Measurements from ENCODE around the gene CD6. TPM values are rescaled to one million over a fixed set of nuclear protein-coding genes. Genes with fewer than 3 reads are reported as not detected.

CD6 gene
- total RNA-seq, 1 donor from 2014 or later, result 0.16 TPM

DNA sequence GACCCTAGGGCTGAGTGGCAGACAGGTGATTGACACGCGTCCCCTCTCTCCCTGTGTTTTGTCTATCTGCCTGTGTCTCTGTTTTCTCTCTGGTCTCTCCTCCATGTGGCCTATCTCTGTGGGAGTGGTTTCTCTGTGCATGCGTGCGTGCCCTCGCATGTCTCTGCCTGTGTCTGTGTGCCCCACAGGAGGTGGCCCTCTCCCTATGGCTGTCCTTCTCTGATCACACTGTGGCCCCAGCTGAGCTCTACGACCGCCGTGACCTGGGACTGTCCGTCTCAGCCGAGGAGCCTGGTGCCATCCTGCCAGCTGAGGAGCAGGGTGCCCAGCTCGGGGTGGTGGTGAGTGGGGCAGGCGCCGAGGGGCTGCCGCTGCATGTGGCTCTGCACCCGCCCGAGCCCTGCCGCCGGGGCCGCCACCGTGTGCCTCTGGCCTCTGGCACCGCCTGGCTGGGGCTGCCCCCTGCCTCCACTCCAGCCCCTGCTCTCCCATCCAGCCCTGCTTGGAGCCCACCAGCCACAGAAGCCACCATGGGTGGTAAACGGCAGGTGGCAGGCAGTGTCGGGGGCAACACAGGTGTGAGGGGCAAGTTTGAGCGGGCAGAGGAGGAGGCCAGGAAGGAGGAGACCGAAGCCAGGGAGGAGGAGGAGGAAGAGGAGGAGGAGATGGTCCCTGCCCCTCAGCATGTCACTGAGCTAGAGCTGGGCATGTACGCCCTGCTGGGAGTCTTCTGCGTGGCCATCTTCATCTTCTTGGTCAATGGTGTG lies 35.6 kb upstream of the CD6 start:
- DNase-seq, result no peak

DNA sequence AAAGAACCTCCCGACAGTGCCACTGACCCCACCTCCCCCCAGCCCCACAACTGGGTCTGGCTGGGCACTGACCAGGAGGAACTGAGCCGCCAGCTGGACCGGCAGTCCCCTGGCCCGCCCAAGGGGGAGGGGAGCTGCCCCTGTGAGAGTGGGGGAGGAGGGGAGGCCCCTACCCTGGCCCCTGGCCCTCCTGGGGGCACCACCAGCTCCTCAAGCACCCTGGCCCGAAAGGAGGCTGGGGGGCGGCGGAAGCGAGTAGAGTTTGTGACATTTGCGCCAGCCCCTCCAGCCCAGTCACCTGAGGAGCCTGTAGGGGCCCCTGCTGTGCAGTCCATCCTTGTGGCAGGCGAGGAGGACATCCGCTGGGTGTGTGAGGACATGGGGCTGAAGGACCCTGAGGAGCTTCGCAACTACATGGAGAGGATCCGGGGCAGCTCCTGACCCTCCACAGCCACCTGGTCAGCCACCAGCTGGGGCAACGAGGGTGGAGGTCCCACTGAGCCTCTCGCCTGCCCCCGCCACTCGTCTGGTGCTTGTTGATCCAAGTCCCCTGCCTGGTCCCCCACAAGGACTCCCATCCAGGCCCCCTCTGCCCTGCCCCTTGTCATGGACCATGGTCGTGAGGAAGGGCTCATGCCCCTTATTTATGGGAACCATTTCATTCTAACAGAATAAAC lies 34.9 kb upstream of the CD6 start:
- DNase-seq, result no peak

DNA sequence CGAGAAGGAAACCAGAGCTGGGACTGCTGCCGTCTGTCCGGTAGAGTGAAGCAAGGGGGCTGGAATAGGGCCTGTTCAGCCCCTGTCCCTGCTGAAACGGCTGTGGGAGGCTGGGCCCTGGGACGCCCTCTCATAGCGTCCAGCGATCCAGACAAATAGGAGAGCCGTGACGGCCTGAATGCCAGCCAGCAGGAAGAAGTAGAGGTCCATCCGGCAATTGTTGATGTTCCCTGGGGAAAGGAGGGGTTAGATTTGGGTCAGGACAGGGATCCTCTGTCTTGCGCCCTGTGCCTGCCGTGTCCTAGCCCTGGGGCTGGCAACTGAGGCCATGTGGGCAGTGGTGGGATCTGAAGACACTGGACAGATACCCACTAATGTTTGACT lies 34.3 kb upstream of the CD6 start:
- no peak for DNase-seq

DNA sequence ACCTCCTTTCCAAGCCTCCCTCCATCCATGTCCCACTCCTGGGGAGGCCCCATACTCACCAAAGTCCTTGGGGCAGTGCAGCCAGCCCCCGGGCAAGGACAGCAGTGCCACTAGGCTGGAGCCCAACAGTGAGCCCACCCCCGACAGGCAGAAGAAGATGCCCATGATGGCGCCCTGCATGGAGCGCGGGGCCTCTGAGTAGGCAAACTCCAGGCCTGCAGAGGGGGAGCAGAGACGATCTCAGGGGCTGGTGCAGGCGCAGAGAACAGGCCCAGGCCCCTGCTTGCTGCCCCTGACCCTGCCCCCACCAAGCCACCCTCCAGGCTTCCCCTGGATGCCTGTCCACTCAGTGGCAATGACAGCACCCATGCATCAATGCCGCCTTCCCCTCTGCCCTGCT lies 33.7 kb upstream of the CD6 start:
- DNase-seq, result no peak

DNA sequence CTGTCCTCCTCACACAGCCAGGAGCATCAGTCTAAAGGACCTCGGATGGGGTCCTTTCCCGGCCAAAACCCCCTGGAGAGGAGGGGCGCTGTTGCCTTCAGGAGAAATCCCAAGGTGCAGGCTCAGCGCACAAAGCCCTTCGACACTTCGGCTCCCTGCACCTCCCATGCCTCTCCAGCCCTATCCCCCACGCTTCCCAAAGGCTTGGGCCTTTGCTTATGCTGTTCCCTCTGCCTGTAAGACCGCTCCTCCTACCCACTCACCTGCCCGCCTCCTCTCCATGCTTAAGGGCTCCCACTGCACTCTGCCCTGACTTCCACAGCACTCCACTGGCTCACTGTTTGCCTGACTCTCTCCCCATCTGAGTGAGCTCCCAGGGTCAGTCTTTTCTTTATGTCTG lies 33.0 kb upstream of the CD6 start:
- no peak for DNase-seq

DNA sequence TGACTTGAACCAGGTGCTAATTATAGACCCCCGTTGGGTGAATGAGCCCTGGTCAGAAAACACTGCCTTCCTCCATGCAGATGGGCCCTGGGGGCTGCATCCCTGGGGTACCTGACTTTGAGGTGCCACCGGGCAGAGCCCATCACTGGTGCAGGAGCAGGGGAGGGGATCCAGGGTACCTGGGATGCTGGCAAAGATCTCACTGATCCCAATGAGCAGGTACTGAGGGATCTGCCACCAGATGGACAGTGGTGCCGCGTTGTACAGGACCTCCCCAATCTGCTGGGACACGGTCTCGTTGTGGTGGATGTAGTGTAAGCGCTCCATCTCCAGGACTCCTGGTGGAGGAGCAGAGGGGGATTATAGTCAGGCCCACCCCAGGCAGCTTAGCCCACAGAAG lies 32.2 kb upstream of the CD6 start:
- DNase-seq, result no peak

DNA sequence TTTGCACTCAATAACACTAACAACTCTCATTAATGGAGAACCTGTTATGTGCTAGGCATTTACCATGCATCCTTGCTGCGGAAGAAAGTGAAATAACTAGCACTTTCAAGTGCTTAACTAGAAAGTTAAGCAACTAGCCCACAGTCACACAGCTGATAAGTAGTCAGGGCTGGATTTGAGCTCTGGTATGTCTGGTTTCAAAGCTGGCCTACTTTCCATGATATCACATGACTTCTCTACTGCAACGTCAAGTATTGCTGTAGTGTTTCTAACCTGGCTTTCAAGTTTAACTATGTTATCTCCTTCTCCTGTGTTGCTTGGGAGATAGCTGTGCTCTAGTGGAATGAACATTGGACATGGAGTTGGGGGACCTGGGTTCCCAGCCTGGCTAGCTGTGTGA lies 31.6 kb upstream of the CD6 start:
- no peak for DNase-seq

DNA sequence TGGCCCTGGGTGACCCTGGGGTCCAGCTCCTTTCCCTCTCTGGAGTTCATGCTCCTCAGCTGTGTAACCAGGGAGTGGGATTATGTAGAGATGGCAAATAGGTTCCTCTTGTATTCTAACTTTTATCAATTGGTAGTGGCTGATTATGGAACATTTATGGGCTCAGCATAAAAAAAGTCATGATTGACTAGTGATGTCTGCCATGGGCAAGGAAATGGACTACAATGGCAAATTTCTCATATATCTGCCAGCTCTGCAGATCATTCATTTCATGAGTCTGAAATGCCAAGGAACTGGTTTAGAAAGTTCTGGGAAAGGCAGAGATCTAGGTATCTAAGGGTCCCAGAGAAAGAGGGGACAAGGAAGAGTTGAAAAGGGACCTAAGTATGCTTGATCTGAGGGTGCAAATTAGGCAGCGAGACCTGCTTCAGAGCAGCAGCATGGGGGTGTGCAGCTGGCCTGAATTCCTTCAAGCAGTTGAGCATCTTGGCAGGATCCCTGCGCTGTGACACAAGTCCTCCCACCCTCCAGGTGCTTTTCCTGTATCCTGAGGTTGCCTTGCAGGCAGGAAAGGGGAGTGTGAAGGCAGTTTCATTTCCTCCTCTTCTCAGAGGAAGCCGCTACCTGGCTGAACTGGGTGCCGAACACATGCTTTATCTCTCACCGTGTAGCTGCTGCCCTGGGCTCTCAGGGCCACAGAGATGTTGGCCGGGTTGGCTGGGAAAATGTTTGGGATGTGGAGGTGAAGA lies 29.9 kb upstream of the CD6 start:
- no peak for DNase-seq

DNA sequence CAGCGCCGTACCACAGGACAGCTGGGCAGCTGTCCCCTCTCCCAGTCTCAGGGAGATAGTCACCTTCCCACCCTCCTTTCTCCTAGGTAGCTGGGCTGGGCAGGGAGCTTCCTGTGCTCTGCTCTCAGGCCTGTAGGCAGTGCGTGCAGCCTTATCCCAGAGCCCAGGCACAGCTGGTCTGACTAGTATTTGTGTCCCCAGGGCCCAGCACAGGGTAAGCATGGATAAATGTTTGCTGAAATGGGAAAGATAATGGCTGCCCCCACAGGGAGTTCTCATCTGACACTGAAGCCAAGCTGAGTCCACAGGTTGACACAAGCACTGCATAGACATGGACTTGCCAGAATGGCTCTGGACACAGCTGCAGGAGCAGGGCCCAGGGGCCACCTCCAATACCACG lies 29.3 kb upstream of the CD6 start:
- no peak for DNase-seq

DNA sequence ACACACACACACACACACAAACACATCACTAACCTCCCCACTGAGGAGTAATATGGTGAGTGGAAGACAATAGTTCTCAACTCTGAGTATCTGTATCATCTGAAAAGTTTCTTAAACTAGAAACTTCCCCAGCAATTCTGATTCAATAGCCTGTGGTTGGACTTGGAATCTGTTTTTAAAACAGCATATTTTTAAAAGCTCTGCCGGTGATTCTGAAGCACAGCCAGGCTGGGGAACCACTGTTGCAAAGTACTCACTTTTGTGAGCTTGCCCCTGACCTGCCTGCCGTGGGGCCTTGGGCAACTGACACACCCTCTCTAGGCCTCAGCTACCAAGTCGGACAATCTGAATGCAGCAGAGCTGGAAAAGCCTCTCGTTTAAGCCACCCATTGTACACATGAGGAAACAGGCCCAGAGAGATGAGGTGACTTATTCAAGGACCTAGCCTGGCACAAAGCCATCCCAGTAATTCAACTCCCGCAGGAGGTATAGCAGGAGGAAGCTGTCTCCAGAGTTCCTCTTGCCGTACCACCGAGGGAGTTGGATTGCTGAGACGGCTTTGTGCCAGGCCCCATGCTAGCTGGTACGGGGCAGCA lies 28.4 kb upstream of the CD6 start:
- no peak for DNase-seq

DNA sequence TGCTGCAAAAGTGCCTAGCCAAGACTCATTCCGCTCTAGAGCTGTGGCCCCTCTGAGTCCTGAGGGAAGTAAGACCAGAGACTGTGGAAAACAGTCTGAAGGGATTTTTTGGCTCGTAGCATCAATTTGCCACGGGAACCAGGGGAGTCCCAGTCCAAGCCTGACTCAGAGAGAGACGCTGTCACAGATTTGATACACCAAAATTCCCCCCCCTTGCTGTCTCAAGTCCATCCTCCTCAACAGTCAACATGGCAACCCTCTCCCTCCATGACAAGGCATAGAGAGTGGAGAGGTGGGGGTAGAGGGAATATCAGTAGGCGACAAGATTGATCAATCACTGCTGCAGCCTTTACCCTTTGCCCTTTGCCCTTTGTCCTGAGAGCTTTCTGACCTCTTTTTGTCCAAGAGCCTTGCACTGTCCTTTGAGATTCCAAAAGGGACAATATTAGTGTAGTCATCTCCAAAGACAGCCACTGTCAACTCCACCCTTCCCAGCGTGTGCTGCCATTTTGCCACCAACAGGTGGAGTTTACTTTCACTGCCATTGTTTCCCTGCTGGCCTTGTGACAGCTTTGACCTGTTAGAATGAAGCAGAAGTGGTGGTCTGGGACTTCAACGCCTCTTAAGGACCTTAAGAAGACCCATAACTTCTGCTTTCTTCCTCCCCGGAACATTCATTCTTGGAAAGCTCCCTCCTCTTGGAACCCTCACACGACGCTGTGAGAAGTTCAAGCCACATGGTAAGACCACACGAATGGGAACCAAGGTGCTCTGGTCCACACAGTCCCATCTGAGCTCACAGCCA lies 26.8 kb upstream of the CD6 start:
- no peak for DNase-seq

DNA sequence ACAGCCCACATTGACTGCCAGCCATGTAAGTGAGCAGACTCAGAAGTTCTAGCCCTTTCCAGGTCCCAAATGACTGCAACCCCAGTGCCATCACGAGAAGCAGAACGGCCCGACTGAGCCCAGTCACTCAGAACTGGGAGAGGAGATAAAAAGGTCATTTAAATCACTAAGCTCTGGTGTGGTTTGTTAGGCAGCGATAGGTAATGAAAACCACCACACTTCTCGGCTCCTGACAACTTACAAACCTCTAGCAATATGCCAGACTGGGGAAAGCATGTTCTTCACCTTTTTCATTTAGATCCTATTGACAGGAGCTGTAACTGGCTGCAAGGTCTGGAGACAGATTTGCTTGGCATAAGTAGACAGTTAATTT lies 26.2 kb upstream of the CD6 start:
- no peak for DNase-seq

DNA sequence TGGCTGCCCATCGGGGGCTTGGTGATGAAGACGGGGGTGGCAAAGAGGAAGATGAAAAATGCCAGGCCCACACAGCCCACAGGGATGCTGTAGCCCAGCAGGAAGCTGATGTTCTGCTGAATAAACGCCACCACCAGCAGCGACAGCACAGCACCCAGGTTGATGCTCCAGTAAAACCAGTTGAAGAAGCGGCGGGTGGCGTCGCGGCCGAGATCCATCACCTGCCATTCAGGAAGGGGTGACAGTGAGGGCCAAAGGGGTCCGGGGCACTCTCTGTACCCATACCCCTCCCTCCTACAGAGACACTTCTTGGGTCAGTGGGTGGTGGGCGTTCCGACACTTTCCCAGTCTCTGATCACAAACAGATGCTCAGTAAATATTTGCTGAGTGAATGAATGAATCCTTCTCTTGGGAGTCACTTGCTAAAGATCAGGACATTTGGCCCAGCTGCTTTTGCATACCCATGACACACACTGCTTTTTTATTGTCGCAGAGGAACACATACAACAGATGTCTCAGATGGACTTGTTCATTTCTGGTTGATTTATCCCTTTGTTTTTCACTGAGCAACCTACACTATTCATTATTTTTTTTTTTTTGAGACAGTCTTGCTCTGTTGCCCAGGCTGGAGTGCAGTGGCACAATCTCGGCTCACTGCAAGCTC lies 24.7 kb upstream of the CD6 start:
- DNase-seq, result no peak

DNA sequence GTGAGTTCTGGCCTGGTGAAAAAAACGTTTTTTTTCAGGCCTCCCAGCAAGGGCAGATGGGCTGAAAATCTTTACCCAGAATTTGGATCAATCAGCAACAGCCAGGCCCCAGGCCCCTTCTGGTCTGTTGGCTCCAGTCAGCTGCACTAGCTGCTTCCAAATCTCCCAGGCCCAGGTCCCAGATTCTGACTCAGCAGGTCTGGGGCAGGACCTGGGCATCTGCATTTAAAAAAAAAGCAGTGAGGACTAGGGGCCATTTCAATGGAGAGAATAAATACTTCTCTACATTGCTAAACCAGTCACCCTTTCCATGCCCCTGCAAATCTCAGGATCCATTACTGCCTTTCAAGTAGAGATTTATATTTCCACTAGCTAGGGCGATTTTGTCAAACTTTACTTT lies 23.8 kb upstream of the CD6 start:
- no peak for DNase-seq

DNA sequence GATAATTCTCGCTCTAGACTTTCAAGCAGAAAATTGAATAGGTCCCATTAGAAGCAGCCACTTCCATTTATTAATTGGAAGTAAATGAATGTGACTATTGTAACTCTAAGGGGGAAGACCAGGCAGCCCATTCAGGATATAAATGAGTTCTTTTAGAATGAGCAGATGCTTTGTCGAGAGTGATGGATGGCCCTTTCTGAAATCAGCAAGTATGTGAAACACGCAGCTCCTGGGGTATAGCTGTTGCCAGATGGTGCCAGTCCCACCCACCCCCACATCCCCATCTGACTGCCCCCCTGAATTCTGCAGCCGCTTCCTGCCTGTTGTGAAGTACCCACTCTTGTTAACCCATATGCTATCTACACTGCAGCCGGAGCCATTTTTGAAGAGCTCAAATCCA lies 23.2 kb upstream of the CD6 start:
- DNase-seq, result no peak

DNA sequence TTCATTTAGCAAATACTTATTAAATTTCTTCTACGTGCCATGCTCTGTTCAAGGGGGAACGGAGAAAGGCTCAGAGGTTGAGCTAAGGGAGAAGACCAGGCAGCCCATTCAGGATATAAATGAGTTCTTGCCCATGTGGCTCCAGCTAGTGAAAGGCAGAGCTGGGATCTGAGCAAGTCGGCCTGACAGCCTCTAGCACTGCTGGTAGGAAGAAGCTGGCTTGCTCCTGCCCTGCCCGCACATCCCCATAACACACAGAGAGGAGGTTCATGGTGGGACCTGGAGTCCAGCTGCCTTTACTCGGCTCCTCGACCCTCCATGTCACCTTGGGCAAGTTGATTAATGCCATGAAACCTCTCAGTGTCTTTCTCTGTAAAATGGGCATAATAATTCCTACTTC lies 21.5 kb upstream of the CD6 start:
- DNase-seq, result no peak

DNA sequence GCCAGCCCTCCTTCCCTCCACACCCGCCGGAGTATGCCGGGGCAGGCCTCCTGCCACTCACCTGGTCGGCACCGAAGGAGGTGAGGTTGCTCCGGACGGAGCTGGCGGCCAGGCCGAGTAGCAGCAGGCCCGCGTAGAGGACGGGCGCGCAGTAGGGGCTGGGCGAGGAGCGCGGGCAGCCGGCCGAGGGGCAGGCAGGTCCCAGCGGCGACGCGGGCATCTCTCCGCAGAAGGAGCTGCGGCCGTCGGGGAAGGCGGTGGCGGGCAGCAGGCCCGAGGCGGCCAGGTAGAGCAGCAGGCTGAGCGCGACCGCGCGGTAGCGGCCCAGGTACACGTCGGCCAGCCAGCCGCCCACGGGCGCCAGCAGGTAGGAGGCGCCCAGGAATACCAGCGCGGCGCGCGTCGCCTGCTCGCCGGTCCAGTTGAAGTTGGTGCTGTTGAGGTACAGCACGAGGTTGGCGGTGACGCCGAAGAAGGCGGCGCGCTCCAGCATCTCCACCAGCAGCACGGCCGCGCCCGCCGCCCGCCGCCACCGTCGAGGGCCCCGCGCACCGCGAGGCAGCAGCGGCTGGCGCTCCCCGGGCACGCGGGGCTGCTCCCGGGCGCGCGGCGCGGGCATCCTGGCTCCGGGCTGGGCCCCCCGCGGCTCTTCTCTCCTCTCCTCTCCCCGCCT lies 20.4 kb upstream of the CD6 start:
- DNase-seq, result no peak

DNA sequence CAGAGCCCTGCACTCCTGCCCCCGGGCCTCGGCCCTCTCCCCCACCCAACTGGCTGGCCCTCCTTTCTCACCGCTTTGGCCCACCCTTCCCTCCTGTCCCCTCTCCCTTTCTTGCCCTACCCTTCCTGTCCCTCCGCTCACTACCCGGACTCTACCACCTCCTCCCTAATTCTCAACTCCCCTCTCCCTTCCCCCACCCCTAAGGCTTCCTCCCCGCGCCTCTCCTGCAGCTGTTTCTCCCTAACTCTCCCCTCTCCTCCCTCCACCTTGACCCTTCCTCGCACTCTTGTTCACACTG lies 19.9 kb upstream of the CD6 start:
- no peak for DNase-seq

DNA sequence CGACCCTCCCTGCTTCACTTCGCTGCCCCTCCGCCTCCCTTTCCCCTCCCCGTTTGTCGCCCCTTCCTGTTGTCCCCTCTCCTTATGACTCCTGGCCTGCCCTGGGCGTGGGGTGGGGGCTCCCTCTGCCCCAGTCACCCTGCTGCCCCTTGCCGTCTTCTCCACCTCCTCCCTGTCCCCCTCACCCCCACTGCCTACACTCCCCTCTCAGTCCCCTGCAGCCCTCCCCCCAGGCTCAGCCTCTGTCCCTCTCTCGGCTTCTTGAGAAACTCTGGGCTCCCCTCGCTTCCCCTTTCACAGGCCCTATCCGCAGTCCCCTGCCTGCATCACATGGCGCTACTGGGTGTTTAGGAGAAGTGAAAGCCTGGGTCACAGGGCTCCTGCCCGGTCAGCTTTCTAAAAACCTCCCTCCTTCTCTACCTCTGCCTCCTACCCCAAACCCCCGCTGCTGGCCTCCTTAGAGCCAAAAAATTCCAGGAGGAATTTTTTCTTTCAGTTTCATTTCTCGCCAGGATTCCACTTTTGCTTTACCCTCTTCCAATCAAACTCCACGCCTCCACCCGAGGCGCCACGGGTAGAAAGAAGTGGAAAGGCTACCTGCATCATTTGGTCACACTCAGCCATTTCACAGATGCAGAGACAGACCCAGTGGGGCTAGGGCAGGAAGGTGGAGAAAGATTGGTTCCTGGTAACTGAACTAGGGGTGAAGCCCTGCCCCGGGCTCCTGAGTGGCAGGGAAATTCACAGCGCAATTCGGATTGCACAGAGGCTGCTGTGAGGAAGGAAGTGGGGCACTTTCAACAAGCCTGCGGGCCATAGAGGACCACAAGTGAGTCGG lies 19.4 kb upstream of the CD6 start, which contains the start of gene SLC15A3:
TSS of gene SLC15A3 (minus strand) at position 273 of the 838 bp plus-strand sequence. CDS start 625 bp downstream, outside the sequence.
- no peak for DNase-seq

DNA sequence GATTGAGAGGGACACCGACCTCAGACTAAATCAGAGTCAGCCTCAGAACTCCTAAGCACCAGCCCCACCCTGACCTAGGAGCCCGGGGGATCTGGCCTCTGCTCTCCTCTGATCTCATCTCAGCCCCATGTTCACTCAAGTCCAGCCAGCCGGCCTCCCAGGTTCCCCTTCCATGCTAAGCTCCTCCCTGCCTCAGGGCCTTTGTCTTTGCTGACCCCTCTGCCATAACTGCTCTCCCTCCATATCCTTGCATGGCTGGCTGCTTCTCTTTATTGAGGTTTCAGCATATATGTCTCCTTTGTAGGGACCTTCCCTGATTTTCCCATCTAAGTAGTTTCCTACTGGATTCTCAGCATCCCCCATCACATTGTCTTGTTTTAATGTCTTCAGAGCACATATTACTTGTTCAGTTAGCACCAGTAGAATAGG lies 18.7 kb upstream of the CD6 start:
- no peak for DNase-seq

Data from occipital lobe (tissue), 2 donors.